ENCODE results near the gene SSPN.

SSPN gene

DNA sequence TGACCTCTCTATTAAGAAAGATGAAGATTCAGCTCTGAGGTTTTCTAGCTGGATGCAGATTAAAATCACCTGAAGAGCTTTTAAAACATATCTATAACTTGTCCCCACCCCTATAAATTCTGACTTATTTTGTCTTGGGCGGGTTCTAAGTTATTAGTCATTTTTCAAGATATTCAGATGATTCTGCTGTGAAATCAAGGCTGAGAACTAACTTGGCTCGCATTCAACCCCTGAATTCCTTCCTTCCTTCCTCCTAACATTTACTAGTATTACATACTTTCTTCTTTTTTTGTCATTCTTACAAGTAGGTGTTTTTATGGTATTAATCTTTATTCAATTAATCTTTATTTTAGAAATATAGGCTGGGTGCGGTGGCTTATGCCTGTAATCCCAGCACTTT is 55.4 kb downstream of the SSPN start:
- Histone ChIP-seq H3K9me2 (replicated peaks; ENCODE audit: insufficient read depth, low read length) (no peaks in the 10 kb centered on the region), H3K27ac (ENCODE audit: low read depth, low read length) (no peak overlapping the region), H2AFZ (ENCODE audit: low read depth, low read length, severe bottlenecking) (no peak overlapping the region), H3K27me3 (ENCODE audit: low read length) (no peaks in the 10 kb centered on the region), H3K36me3 (ENCODE audit: low read length) (no peaks in the 10 kb centered on the region), H3K4me3 (ENCODE audit: insufficient read depth, low read length, poor library complexity, severe bottlenecking) (no peak overlapping the region), H3K79me2 (ENCODE audit: insufficient read depth, low read length) (no peaks in the 10 kb centered on the region), H3K4me2 (ENCODE audit: low read depth, low read length, poor library complexity, severe bottlenecking) (no peak overlapping the region), H3K9me3 (ENCODE audit: insufficient read depth, low read length) (no peaks in the 10 kb centered on the region), H3F3A (ENCODE audit: insufficient read depth) (no peaks in the 10 kb centered on the region), H3K9ac (ENCODE audit: low read length) (no peak overlapping the region), H4K20me1 (ENCODE audit: low read depth, low read length) (no peaks in the 10 kb centered on the region)
- no peak for TF ChIP-seq EZH2phosphoT487 (conservative IDR thresholded peaks at IDR 0.05; ENCODE audit: low read length)

DNA sequence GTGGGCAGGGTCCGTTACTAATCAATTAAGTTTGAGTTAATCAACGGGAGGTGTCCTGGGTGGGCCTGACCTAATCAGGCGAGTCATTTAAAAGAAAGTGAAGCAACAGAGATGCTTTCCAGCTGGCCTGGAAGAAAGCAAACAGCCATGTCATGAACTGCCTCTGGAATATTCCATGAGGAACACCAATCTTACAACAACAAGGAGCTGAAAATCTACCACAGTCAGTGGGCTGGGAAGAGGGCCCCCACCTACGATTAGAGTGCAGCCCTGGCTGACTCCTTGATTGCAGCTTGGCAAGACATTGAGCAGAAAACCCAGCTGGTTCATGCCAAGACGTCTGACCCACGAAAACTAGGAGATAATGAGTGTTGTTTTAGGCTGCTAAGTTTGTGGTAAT is 56.2 kb downstream of the SSPN start:
- H3K4me2 ChIP-seq (ENCODE audit: low read depth, low read length, poor library complexity, severe bottlenecking) = no peak overlapping the region
- no peaks in the 10 kb centered on the region for H3K9me3 ChIP-seq (ENCODE audit: insufficient read depth, low read length)
- H3K79me2 ChIP-seq (ENCODE audit: insufficient read depth, low read length) = no peaks in the 10 kb centered on the region
- H4K20me1 ChIP-seq (ENCODE audit: low read depth, low read length) = no peaks in the 10 kb centered on the region
- TF ChIP-seq EZH2phosphoT487 (conservative IDR thresholded peaks at IDR 0.05; ENCODE audit: low read length) = no peak
- TF ChIP-seq, protein P1, sequence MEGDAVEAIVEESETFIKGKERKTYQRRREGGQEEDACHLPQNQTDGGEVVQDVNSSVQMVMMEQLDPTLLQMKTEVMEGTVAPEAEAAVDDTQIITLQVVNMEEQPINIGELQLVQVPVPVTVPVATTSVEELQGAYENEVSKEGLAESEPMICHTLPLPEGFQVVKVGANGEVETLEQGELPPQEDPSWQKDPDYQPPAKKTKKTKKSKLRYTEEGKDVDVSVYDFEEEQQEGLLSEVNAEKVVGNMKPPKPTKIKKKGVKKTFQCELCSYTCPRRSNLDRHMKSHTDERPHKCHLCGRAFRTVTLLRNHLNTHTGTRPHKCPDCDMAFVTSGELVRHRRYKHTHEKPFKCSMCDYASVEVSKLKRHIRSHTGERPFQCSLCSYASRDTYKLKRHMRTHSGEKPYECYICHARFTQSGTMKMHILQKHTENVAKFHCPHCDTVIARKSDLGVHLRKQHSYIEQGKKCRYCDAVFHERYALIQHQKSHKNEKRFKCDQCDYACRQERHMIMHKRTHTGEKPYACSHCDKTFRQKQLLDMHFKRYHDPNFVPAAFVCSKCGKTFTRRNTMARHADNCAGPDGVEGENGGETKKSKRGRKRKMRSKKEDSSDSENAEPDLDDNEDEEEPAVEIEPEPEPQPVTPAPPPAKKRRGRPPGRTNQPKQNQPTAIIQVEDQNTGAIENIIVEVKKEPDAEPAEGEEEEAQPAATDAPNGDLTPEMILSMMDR (IDR thresholded peaks at IDR 0.05; ENCODE audit: insufficient read depth, low read length, poor library complexity, severe bottlenecking) = no peak
- no peak overlapping the region for H3K27ac ChIP-seq (ENCODE audit: low read depth, low read length)
- no peaks in the 10 kb centered on the region for H3K27me3 ChIP-seq (ENCODE audit: low read length)
- no peak overlapping the region for H3K4me3 ChIP-seq (ENCODE audit: insufficient read depth, low read length, poor library complexity, severe bottlenecking)
- H3F3A ChIP-seq (ENCODE audit: insufficient read depth) = no peaks in the 10 kb centered on the region
- H3K9ac ChIP-seq (ENCODE audit: low read length) = no peak overlapping the region
- H3K9me2 ChIP-seq (replicated peaks; ENCODE audit: insufficient read depth, low read length) = no peaks in the 10 kb centered on the region
- no peaks in the 10 kb centered on the region for H3K36me3 ChIP-seq (ENCODE audit: low read length)
- H2AFZ ChIP-seq (ENCODE audit: low read depth, low read length, severe bottlenecking) = no peak overlapping the region

DNA sequence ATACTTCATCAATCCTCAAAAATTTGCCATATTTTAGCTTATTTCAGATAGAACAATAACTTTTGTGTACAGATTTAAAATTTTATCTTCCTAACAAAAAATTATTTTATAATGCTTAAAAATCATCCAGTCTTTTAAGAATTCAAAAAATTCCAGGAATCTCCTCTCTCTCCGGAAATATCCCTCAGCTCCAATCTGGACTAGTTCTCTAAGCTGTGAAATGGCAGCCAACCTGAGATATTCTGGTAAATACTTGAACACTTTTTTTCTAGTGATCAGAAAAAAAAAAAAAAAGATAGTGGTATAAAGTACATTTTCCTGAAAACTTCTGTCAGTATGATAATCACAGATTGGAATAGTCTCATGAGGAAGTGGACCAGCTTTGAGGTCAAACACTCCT is 57.6 kb downstream of the SSPN start:
- TF ChIP-seq, protein P1 (IDR thresholded peaks at IDR 0.05; ENCODE audit: insufficient read depth, low read length, poor library complexity, severe bottlenecking) = no peak
- TF ChIP-seq EZH2phosphoT487 (conservative IDR thresholded peaks at IDR 0.05; ENCODE audit: low read length) = no peak
- H3F3A ChIP-seq (ENCODE audit: insufficient read depth) = no peaks in the 10 kb centered on the region
- no peak overlapping the region for H3K9ac ChIP-seq (ENCODE audit: low read length)
- H3K27me3 ChIP-seq (ENCODE audit: low read length) = no peaks in the 10 kb centered on the region
- no peaks in the 10 kb centered on the region for H4K20me1 ChIP-seq (ENCODE audit: low read depth, low read length)
- no peak overlapping the region for H3K27ac ChIP-seq (ENCODE audit: low read depth, low read length)
- H2AFZ ChIP-seq (ENCODE audit: low read depth, low read length, severe bottlenecking) = no peak overlapping the region
- no peaks in the 10 kb centered on the region for H3K36me3 ChIP-seq (ENCODE audit: low read length)
- no peaks in the 10 kb centered on the region for H3K79me2 ChIP-seq (ENCODE audit: insufficient read depth, low read length)
- no peak overlapping the region for H3K4me3 ChIP-seq (ENCODE audit: insufficient read depth, low read length, poor library complexity, severe bottlenecking)
- no peak overlapping the region for H3K4me2 ChIP-seq (ENCODE audit: low read depth, low read length, poor library complexity, severe bottlenecking)
- no peaks in the 10 kb centered on the region for H3K9me2 ChIP-seq (replicated peaks; ENCODE audit: insufficient read depth, low read length)
- H3K9me3 ChIP-seq (ENCODE audit: insufficient read depth, low read length) = no peaks in the 10 kb centered on the region

DNA sequence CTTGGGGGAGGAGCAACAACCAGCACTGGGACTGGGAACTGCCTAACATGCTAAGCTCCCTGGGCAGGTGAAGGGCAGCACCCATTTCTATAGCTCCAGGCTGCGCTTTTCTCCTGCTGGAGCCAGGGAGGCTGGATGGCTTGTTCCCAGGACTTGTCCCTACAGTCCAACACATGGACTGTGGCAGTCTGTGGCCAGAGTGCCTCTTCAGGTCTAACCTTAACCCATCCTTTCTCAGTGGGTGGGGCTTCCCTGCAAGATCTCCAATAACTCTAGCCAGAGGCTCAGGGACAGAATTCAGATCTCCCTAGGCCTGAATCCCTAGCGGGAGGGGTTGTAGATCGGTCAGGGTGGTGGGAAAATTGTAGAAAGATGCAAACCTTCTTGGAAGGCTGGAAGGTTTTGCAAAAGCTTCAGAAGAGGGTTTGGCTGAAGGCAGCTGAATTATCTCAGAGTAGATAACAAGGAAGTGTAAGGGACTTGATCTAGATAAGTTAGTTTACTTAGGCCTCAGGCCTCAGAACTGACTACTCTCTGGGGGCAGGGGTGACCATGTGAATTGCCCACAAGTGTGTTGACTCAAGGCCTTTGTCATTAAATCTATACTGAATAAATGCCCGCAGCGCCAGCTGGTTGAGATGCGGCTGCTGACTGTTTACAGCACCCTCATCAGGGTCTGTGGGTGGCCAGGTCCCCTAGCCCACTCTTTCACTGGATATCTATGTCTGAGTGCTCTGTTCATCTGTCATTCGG is 60.7 kb downstream of the SSPN start:
- Histone ChIP-seq H3K27me3 (ENCODE audit: low read length) (no peaks in the 10 kb centered on the region), H2AFZ (ENCODE audit: low read depth, low read length, severe bottlenecking) (no peak overlapping the region), H3K4me2 (ENCODE audit: low read depth, low read length, poor library complexity, severe bottlenecking) (no peak overlapping the region), H4K20me1 (ENCODE audit: low read depth, low read length) (no peaks in the 10 kb centered on the region), H3K4me3 (ENCODE audit: insufficient read depth, low read length, poor library complexity, severe bottlenecking) (no peak overlapping the region), H3F3A (ENCODE audit: insufficient read depth) (no peaks in the 10 kb centered on the region), H3K27ac (ENCODE audit: low read depth, low read length) (no peak overlapping the region), H3K9me3 (ENCODE audit: insufficient read depth, low read length) (no peaks in the 10 kb centered on the region), H3K36me3 (ENCODE audit: low read length) (no peaks in the 10 kb centered on the region), H3K9ac (ENCODE audit: low read length) (no peak overlapping the region), H3K9me2 (replicated peaks; ENCODE audit: insufficient read depth, low read length) (no peaks in the 10 kb centered on the region), H3K79me2 (ENCODE audit: insufficient read depth, low read length) (no peaks in the 10 kb centered on the region)
- no peak for TF ChIP-seq EZH2phosphoT487 (conservative IDR thresholded peaks at IDR 0.05; ENCODE audit: low read length)
- TF ChIP-seq, protein P1 (IDR thresholded peaks at IDR 0.05; ENCODE audit: insufficient read depth, low read length, poor library complexity, severe bottlenecking) = no peak
